Measurements from ENCODE around the gene OXSR1. TPM values are rescaled to one million over a fixed set of nuclear protein-coding genes. Genes with fewer than 3 reads are reported as not detected.
A peak's percentile ranks its signal among the peaks of the same experiment; 100 is the strongest.

The OXSR1 gene
- total and polyA plus RNA-seq, 12 donors, result 13.7 to 38.4 (median 31.2) TPM

- ATAC-seq (peak; percentile 96 to 98 (median 98)), DNase-seq (peak; percentile 99 to 100)
- peaks cover 0 to 54% (median 29%) of the 10 kb centered on the region in 9 donors for H3K36me3 ChIP-seq
- TF ChIP-seq CTCF (IDR thresholded peaks at IDR 0.05), result peak in 3 of 9 donors; percentile 3 to 20 (median 9)
- peak within 1 kb of the TSS; percentile 86 to 97 (median 94) for H3K27ac ChIP-seq
- H3K9me3 ChIP-seq, result no peaks in the 10 kb centered on the region
- intact Hi-C loops (cut with DNase I), result loop anchor here in 7 of 10 donors (1.0 to 10.0 kb wide), 6 partner anchors 28 to 348 kb away; partner anchors contain the start of genes OXSR1 (in 5 of the 7), ACVR2B (in 2 of the 7) and XYLB (in 2 of the 7)
- peaks cover 8 to 58% (median 42%) of the 10 kb centered on the region in 9 donors for H3K4me1 ChIP-seq
- 0% methylated on average over 57 to 66 of the region's 66 CpGs for WGBS, 2 donors
- no peaks in the 10 kb centered on the region for H3K27me3 ChIP-seq
- peak within 1 kb of the TSS; percentile 63 to 100 (median 94) for H3K4me3 ChIP-seq
Measured at GRCh38 chr3:38136777-38137614, 28.3 kb upstream of the OXSR1 start, which contains the start of gene ACAA1. TSS of gene ACAA1 (minus strand) at chr3:38137127. CDS start at chr3:38137035, 92 bp downstream.

GRCh38 chr3:38137615-38138348 lies 27.6 kb upstream of the OXSR1 start:
- DNase-seq, result no peak
- H3K4me1 ChIP-seq, result peaks cover 8 to 54% (median 42%) of the 10 kb centered on the region in 9 donors

GRCh38 chr3:38138349-38139190 lies 26.8 kb upstream of the OXSR1 start, which contains the start of gene MYD88:
TSS of gene MYD88 (plus strand) at chr3:38138661. CDS start at chr3:38138701, 40 bp downstream.
- no peak for TF ChIP-seq CTCF (IDR thresholded peaks at IDR 0.05)
- H3K36me3 ChIP-seq, result peaks cover 0 to 47% (median 16%) of the 10 kb centered on the region in 9 donors
- H3K4me1 ChIP-seq, result peaks cover 8 to 58% (median 41%) of the 10 kb centered on the region in 9 donors
- 1 to 3% methylated on average over 65 of the region's 65 CpGs for WGBS, 2 donors
- H3K4me3 ChIP-seq, result peak within 1 kb of the TSS; percentile 63 to 100 (median 94)
- H3K27ac ChIP-seq, result peak within 1 kb of the TSS; percentile 86 to 97 (median 94)
- no peaks in the 10 kb centered on the region for H3K27me3 ChIP-seq
- intact Hi-C loops (cut with DNase I), result loop anchor here in 6 of 10 donors (1.0 to 10.0 kb wide), 6 partner anchors 26 to 346 kb away; partner anchors contain the start of genes ACVR2B (in 2 of the 6), XYLB (in 2 of the 6) and OXSR1 (in 1 of the 6)
- DNase-seq (peak; percentile 81 to 84), ATAC-seq (peak; percentile 38 to 75 (median 54))
- H3K9me3 ChIP-seq, result no peaks in the 10 kb centered on the region

More at GRCh38 chr3:38137615-38138348, 27.6 kb upstream of the OXSR1 start:
- Histone ChIP-seq H3K27me3 (no peaks in the 10 kb centered on the region), H3K36me3 (peaks cover 0 to 53% (median 24%) of the 10 kb centered on the region in 9 donors), H3K4me3 (peak overlapping the region; percentile 63 to 100 (median 94)), H3K27ac (peak overlapping the region; percentile 86 to 97 (median 94)), H3K9me3 (no peaks in the 10 kb centered on the region)
- no peak for TF ChIP-seq CTCF (IDR thresholded peaks at IDR 0.05)
- ATAC-seq, result peak in 4 of 8 donors; percentile 2 to 54 (median 30)
- intact Hi-C loops (cut with DNase I), result loop anchor here in 7 of 10 donors (1.0 to 10.0 kb wide), 7 partner anchors 27 to 347 kb away; partner anchors contain the start of genes OXSR1 (in 6 of the 7), ACVR2B (in 2 of the 7) and XYLB (in 2 of the 7)
- WGBS, 2 donors, result 17 to 23% methylated on average over 22 of the region's 22 CpGs
